NCI-H1417 treated with DMSO at 0.1 percent for 48 hours (cell line): ENCODE data around the gene CRX.
"Not testable (repeated sequence)": the region's sequence is repeated elsewhere in the genome, so short reads cannot be mapped to it uniquely, and the experiment has no call there.

Experiments
- DNase-seq: peaks from one replicate; lab custom pipeline; 2025; lab: John Stamatoyannopoulos, UW

Gene CRX

DNA sequence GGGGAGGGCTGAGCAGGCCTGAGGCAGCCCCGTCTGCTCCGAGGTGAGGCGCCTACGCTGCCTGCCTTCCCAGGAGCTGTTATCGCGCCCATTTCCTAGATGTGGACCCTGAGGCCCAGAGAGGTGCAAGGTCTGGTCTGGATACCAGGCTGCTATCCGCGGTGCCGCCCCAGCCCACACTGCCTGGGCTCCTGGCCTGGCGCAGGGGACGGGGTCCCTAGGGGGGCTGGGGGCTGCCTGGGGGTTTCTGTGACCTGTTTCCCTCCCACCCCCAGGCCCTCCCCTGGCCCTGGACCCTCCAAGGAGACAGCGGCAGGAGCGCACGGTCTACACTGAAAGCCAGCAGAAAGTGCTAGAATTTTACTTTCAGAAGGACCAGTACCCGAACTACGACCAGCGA, 38.1 kb downstream of the CRX start:
- DNase-seq = not testable (repeated sequence)

DNA sequence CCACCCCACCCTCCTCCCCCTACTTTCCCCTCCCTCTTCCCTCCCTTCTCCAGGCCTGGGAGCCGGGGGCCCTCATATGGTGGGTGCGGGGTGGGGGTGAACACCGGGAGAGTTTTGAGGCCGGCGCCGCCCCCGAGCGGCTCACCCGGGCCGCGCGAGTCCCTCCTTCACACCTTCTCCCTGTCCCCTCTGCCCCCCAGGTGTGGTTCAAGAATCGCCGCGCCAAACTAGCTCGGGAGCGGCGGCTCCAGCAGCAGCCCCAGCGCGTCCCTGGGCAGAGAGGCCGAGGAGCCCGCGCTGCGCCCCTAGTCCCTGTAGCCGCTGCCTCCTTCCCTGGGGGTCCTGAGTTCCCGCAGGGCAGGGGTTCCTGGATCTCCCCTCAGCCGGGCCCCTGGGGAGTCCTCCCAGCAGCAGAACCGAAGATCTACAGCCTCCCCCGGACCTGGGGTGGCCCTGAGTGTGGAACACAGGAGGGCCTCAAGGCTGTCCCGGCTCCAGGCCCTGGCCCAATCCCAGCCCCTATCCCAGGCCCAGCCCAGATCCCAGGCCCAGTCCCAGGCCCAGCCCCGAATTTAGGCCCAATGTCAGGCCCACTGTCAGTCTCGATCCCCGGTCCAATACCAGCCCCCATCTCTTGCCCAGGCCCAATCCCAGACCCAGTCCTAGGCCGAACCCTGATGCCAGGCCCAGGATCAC, 39.0 kb downstream of the CRX start:
- no peak for DNase-seq

DNA sequence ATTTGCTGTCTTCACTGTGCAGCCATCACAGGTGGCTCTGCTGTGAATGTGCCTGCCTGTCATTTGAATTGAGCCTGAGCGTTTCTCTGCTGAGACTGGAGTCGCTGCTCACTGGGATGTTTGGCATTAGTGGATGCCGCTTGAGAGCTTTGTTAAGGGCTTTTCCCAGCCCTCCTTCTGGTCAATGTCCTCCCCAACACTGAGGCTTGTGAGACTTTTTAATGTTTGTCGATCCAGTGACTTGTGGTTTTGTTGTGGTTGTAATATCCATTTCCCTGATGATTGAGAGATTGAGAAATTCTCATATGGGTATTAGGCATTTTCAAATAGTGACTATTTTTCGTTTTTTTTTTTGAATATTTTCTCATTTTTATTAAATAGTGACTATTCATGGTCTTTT, 39.9 kb downstream of the CRX start:
- no peak for DNase-seq

DNA sequence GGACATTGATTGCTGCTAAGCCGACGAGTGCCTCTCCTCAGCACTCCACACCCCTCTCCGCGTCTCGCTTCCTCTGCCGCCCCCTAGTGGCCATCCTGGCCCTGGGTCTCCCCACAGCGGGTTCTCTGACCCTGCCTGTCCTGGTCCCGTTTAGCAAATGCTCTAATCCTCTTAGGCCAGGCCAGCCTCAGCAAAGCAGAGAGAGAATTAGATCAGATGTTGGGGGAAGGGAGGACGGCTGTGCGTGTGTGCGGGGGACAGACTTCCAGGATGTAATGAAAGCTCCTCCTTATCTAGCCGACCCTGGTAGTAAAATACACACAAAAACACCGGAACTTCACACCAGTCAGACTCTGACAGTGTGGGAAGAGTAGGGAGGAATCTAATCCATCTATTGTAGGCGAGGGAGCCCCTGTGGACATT, 41.8 kb downstream of the CRX start:
- DNase-seq = peak; percentile 1

DNA sequence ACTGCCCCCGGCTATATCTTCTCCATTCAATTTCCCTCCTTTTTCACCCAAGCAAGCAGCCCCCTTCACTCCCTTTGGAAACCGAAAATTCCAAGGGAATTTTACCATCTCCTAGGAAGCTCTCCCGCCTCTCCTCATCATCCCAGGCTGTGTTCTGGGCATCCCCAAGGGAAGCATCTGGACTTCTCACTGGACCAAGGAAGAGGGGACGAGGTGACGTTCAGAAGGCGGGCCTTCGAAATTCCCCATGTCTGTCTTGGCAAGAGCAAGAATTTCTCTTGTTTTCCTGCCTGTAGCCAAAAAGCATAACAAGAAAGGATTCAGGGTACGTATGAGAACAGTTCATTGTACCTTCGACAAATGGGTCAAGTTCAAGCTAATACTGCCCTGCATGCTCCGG, 43.4 kb downstream of the CRX start:
- DNase-seq = no peak

DNA sequence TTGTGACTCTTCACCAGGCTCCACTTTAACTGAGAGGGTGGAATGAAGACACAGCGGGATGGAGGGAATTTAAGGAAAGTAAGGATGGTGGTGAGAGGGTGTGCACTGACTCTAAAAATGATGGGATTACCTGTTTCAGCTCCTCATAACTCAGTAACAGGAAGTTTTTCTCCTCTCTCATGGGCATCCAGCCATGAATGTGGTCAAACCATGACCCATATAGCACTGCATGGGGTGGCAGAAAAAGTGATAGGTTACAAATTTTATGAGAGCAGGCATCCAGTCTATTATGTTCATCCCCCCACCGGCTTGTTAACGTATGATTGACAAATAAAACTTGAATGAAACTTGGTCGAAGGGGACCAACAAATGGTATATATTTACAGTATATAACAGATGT, 57.2 kb downstream of the CRX start:
- no peak for DNase-seq

DNA sequence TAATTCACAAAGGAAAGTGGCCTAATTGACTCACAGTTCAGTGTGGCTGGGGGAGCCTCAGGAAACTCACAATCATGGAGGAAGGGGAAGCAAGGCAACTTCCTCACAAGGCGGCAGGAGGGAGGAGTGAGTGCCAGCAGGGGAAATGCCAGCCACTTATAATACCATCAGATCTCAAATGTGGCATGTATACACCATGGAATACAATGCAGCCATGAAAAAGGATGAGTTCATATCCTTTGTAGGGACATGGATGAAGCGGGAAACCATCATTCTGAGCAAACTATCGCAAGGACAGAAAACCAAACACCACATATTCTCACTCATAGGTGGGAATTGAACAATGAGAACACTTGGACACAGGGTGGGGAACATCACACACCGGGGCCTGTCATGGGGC, 57.6 kb downstream of the CRX start:
- not testable (repeated sequence) for DNase-seq

DNA sequence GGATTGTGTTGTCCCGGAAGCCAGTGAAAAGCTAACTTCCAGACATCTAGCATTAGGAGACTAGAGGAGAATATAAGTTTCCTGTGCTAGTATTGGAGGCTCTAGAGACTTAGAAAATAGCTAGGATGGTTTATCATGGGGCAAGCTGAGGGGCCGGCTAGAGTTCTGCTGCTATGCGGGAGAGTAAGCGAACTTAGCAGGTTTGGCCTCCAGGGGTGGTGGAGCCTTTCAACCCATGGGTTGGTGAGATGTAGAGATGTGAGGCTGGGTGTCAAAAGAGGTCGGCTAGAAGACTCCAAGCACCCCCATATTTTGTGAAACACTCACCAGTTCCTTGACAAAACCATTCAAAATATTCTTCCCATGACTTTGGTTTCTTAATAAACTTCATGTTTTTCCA, 60.0 kb downstream of the CRX start:
- DNase-seq = no peak

DNA sequence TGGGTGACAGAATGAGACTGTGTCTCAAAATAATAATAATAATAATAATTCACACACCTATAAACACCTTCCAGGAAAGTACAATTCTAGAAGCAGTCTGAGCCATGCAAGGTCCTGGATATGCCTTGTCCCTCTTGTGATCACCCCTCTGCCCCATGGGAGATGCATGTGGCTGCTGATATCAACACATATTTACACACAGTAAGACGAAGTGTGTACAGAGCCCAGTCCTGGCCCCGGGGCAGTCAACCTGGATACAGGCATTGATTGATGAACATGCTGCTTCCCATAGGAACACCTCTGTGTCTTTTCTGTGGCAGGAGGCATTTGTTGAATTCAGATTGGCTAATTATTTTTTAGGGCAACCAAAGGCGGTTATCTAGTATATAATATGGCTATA, 61.2 kb downstream of the CRX start:
- DNase-seq = no peak

DNA sequence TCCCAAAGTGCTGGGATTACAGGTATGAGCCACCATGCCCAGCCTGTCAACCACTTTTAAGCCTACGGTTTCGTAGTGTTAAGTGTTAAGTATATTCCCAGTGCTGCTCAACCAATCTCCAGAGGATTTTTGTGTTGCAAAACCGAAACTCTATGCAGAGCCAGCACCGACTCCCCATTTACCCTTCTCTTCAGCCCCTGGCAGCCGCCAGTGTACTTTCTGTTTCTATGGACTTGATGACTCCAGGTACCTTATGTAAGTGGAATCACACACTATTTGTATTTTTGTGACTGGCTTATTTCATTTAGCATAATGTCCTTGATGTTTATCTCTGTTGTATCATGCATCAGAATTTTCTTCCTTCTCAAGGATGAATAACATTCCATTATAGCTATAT, 63.3 kb downstream of the CRX start:
- no peak for DNase-seq

DNA sequence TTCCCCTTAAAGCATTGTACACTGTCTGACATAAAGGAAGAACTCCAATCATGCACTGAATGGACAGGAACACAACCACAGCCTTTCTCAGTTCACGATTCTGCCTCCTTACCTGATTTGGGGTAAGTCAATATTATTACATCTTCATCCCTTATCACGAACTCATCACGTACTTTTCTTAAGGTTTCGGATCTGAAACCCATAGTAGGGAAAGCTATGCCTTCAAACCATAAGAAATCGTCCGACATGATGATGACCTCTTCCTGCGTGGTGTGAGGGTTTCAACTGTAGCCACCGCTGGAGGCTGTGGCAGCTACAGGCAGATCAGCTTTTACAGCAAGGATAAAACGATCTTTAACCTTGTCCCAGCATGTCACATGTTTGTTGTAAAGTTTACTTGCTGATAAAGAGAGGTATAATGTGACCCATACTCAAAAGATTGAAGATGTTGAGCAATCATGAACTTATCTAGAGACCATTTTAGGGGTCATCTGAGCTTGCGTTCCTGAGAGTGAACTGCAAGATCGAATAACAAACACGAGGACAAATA, 64.3 kb downstream of the CRX start, which contains the start of gene SULT2A1:
Gene SULT2A1, minus strand, starts transcription at position 306 of the 550 bp plus-strand sequence. Its CDS starts 58 bp downstream, at position 248.
- no peak for DNase-seq

DNA sequence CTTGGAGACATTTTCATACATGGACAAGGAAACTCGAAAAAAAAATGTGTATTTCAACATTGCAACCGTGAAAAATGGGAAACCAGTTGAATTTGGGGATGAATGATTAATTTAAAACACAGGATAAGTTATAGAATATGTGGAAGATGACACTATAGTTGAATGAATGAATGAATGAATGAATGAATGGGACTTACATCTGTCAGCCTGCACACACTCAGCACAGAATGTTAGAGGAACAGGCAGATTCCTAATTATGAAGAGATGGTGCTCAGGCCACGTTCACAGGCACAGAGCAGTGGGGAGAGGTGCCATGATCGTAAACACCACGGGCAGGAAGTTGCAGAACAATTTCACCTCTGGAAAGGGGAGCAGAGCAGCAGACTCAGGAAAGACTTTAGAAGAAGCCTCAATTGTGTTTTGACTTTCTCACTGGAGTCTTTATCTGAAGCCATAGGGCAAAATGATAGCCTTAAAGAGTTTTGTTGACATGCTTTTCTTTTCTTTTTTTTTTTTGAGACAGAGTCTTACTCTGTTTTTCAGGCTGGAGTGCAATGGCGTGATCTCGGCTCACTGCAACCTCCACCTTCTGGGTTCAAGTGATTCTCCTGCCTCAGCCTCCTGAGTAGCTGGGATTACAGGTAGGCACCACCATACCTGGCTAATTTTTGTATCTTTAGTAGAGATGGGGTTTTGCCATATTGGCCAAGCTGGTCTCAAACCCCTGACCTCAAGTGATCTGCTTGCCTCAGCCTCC, 69.3 kb downstream of the CRX start:
- DNase-seq = no peak

DNA sequence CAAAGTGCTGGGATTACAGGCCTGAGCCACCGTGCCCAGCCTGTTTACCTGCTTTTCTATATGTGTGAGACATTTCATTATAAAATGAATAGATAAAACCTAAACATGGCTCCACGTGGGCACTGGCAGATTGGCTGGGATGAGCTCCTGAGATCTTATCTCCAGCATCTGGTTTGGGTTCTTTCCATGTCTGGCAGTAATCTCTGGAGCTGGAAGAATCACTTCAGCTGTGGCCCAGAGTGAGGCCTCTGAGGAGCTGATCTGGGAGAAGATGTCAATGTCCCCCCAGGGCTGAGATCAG, 69.8 kb downstream of the CRX start:
- DNase-seq = no peak

DNA sequence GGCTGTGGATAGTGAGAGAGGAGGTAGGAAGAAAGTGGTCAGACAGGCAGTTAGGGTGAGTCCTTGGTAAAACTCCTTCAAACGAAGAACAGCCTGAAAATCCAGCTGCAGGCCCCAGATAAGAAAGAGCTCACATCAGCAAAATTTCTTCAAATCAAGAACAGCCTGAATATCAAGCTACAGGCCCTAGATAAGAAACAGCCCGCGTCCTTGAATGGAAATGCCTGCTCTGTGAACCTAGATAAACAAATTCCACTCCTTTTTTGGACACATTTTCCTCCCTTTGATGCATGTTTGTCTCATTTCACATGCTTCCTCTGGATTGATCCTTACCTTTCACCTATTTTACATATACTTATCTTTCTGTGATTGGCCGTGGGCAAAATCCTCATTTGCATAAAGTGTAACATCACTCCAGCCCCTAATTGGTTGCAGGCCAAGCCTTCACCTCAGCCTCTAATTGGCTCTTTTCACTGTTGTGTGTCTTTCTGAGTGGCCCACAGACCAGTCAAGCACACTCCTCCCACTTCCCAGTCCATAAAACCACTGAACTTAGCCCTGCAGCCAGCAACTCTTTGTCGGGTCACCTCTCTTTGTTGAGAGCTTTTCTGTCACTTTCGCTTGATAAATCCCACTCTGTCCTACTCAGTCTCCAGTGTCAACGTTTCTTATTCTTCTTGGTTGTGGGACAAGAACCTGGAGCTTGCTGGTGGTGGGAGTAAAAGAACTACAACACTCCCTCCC, 70.4 kb downstream of the CRX start:
- DNase-seq = no peak
